Keratinocyte (primary cell): ENCODE data around the gene GOLM1.

Experiments used
- CTCF ChIP-seq, 3 experiments: IDR thresholded peaks in 1 of 3; conservative IDR thresholded peaks in 1 of 3; optimal IDR thresholded peaks in 1 of 3; 2 replicates in 2 of 3; 3 replicates in 1 of 3; pipeline versions ENCODE3 to v1.5.1; 2011; ENCODE audit warnings: low read length in 3 of 3, mild to moderate bottlenecking in 3 of 3, moderate library complexity in 2 of 3, control low read depth in 1 of 3, inconsistent platforms in 1 of 3; ENCODE audit not compliant: insufficient read depth in 2 of 3; ENCODE audit errors: extremely low read depth in 1 of 3
- EZH2 ChIP-seq: IDR thresholded peaks from one replicate; pipeline ENCODE4 v1.6.1; 2012; ENCODE audit warnings: inconsistent platforms, mild to moderate bottlenecking, low read length, moderate library complexity

- TF ChIP-seq CTCF (optimal IDR thresholded peaks at IDR 0.05 in 1 of 3, IDR thresholded peaks at IDR 0.05 in 1 of 3, conservative IDR thresholded peaks at IDR 0.05 in 1 of 3; ENCODE audit: extremely low read depth in 1 of 3, insufficient read depth in 2 of 3, low read length in 3 of 3): no peak
- no peak for TF ChIP-seq EZH2
Observed at GRCh38 chr9:86046930-86047341, 52.4 kb downstream of the GOLM1 start.
